Measurements from ENCODE around the gene OR2A5. TPM values are rescaled to one million over a fixed set of nuclear protein-coding genes. Genes with fewer than 3 reads are reported as not detected.

Gene OR2A5
- not detected for polyA plus RNA-seq (2013)

- Histone ChIP-seq H3K9me3 (ENCODE audit: control extremely low read depth in 1 of 5, control insufficient read depth in 4 of 5, insufficient read depth in 2 of 5, low read depth in 1 of 5, low read length in 4 of 5) (no peaks in the 10 kb centered on the region), H3K27ac (ENCODE audit: insufficient read depth in 1 of 2, low read depth in 1 of 2, low read length in 2 of 2, poor library complexity in 1 of 2, severe bottlenecking in 2 of 2) (no peak within 1 kb of the TSS), H3K27me3 (replicated peaks in 2 of 5; ENCODE audit: control insufficient read depth in 4 of 5, insufficient read depth in 5 of 5, low read length in 4 of 5) (no peaks in the 10 kb centered on the region), H3K4me1 (ENCODE audit: control extremely low read depth in 1 of 4, control insufficient read depth in 4 of 4, insufficient read depth in 4 of 4, low read length in 3 of 4) (no peaks in the 10 kb centered on the region), H3K36me3 (ENCODE audit: control insufficient read depth in 4 of 4, insufficient read depth in 4 of 4, low read length in 3 of 4) (no peaks in the 10 kb centered on the region), H3K4me3 (ENCODE audit: control insufficient read depth in 1 of 7, extremely low read depth in 1 of 7, insufficient read depth in 4 of 7, low read depth in 2 of 7, low read length in 6 of 7) (no peak within 1 kb of the TSS)
- 100% methylated on average over 1 of the region's 1 CpG for WGBS (ENCODE audit: insufficient coverage)
- DNase-seq = no peak
- POLR2A ChIA-PET = no interaction called here
- CTCF ChIA-PET = no interaction called here
Measured at GRCh38 chr7:144048648-144049047, at the start of gene OR2A5. Gene OR2A5 (plus strand): TSS chr7:144048948. CDS start chr7:144050402, 1,454 bp downstream.

- WGBS (ENCODE audit: insufficient coverage) = 96% methylated on average over 4 of the region's 4 CpGs
- CTCF ChIA-PET = no interaction called here
Measured at GRCh38 chr7:144000020-144000419, 48.7 kb upstream of the OR2A5 start, which contains the start of gene OR6B1. Gene OR6B1 (plus strand): TSS chr7:144000320. CDS start chr7:144003997, 3,677 bp downstream.

GRCh38 chr7:144001543-144001942 lies 47.2 kb upstream of the OR2A5 start:
- Histone ChIP-seq H3K4me3 (ENCODE audit: control insufficient read depth in 1 of 7, extremely low read depth in 1 of 7, insufficient read depth in 4 of 7, low read depth in 2 of 7, low read length in 6 of 7) (no peak overlapping the region), H3K27me3 (replicated peaks in 2 of 5; ENCODE audit: control insufficient read depth in 4 of 5, insufficient read depth in 5 of 5, low read length in 4 of 5) (no peaks in the 10 kb centered on the region), H3K36me3 (ENCODE audit: control insufficient read depth in 4 of 4, insufficient read depth in 4 of 4, low read length in 3 of 4) (no peaks in the 10 kb centered on the region), H3K9me3 (ENCODE audit: control extremely low read depth in 1 of 5, control insufficient read depth in 4 of 5, insufficient read depth in 2 of 5, low read depth in 1 of 5, low read length in 4 of 5) (no peaks in the 10 kb centered on the region), H3K27ac (ENCODE audit: insufficient read depth in 1 of 2, low read depth in 1 of 2, low read length in 2 of 2, poor library complexity in 1 of 2, severe bottlenecking in 2 of 2) (no peak overlapping the region), H3K4me1 (ENCODE audit: control extremely low read depth in 1 of 4, control insufficient read depth in 4 of 4, insufficient read depth in 4 of 4, low read length in 3 of 4) (no peaks in the 10 kb centered on the region)
- 92% methylated on average over 3 of the region's 3 CpGs for WGBS (ENCODE audit: insufficient coverage)
- CTCF ChIA-PET = no interaction called here
- POLR2A ChIA-PET = no interaction called here
- DNase-seq = no peak

More at GRCh38 chr7:144000020-144000419, 48.7 kb upstream of the OR2A5 start, which contains the start of gene OR6B1:
- DNase-seq = no peak
- POLR2A ChIA-PET = no interaction called here
- Histone ChIP-seq H3K27me3 (replicated peaks in 2 of 5; ENCODE audit: control insufficient read depth in 4 of 5, insufficient read depth in 5 of 5, low read length in 4 of 5) (no peaks in the 10 kb centered on the region), H3K27ac (ENCODE audit: insufficient read depth in 1 of 2, low read depth in 1 of 2, low read length in 2 of 2, poor library complexity in 1 of 2, severe bottlenecking in 2 of 2) (no peak within 1 kb of the TSS), H3K36me3 (ENCODE audit: control insufficient read depth in 4 of 4, insufficient read depth in 4 of 4, low read length in 3 of 4) (no peaks in the 10 kb centered on the region), H3K4me3 (ENCODE audit: control insufficient read depth in 1 of 7, extremely low read depth in 1 of 7, insufficient read depth in 4 of 7, low read depth in 2 of 7, low read length in 6 of 7) (no peak within 1 kb of the TSS), H3K9me3 (ENCODE audit: control extremely low read depth in 1 of 5, control insufficient read depth in 4 of 5, insufficient read depth in 2 of 5, low read depth in 1 of 5, low read length in 4 of 5) (no peaks in the 10 kb centered on the region), H3K4me1 (ENCODE audit: control extremely low read depth in 1 of 4, control insufficient read depth in 4 of 4, insufficient read depth in 4 of 4, low read length in 3 of 4) (no peaks in the 10 kb centered on the region)

GRCh38 chr7:144004703-144005102 lies 44.0 kb upstream of the OR2A5 start:
- no peaks in the 10 kb centered on the region for H3K4me1 ChIP-seq (ENCODE audit: control extremely low read depth in 1 of 4, control insufficient read depth in 4 of 4, insufficient read depth in 4 of 4, low read length in 3 of 4)
- H3K36me3 ChIP-seq (ENCODE audit: control insufficient read depth in 4 of 4, insufficient read depth in 4 of 4, low read length in 3 of 4) = no peaks in the 10 kb centered on the region
- POLR2A ChIA-PET = no interaction called here
- no peak overlapping the region for H3K27ac ChIP-seq (ENCODE audit: insufficient read depth in 1 of 2, low read depth in 1 of 2, low read length in 2 of 2, poor library complexity in 1 of 2, severe bottlenecking in 2 of 2)
- CTCF ChIA-PET = no interaction called here
- WGBS (ENCODE audit: insufficient coverage) = 95% methylated on average over 5 of the region's 5 CpGs
- no peaks in the 10 kb centered on the region for H3K27me3 ChIP-seq (replicated peaks in 2 of 5; ENCODE audit: control insufficient read depth in 4 of 5, insufficient read depth in 5 of 5, low read length in 4 of 5)
- H3K9me3 ChIP-seq (ENCODE audit: control extremely low read depth in 1 of 5, control insufficient read depth in 4 of 5, insufficient read depth in 2 of 5, low read depth in 1 of 5, low read length in 4 of 5) = peaks cover 0 to 10% (median 8%) of the 10 kb centered on the region in 5 experiments
- H3K4me3 ChIP-seq (ENCODE audit: control insufficient read depth in 1 of 7, extremely low read depth in 1 of 7, insufficient read depth in 4 of 7, low read depth in 2 of 7, low read length in 6 of 7) = no peak overlapping the region
- no peak for DNase-seq

GRCh38 chr7:144006029-144006691 lies 42.6 kb upstream of the OR2A5 start:
- no CpG with 5 or more reads among the region's 1 CpG for WGBS (ENCODE audit: insufficient coverage)
- H3K27me3 ChIP-seq (replicated peaks in 2 of 5; ENCODE audit: control insufficient read depth in 4 of 5, insufficient read depth in 5 of 5, low read length in 4 of 5) = no peaks in the 10 kb centered on the region
- H3K4me1 ChIP-seq (ENCODE audit: control extremely low read depth in 1 of 4, control insufficient read depth in 4 of 4, insufficient read depth in 4 of 4, low read length in 3 of 4) = no peaks in the 10 kb centered on the region
- H3K9me3 ChIP-seq (ENCODE audit: control extremely low read depth in 1 of 5, control insufficient read depth in 4 of 5, insufficient read depth in 2 of 5, low read depth in 1 of 5, low read length in 4 of 5) = peaks cover 0 to 15% (median 11%) of the 10 kb centered on the region in 5 experiments
- no peak overlapping the region for H3K27ac ChIP-seq (ENCODE audit: insufficient read depth in 1 of 2, low read depth in 1 of 2, low read length in 2 of 2, poor library complexity in 1 of 2, severe bottlenecking in 2 of 2)
- POLR2A ChIA-PET = no interaction called here
- H3K4me3 ChIP-seq (ENCODE audit: control insufficient read depth in 1 of 7, extremely low read depth in 1 of 7, insufficient read depth in 4 of 7, low read depth in 2 of 7, low read length in 6 of 7) = no peak overlapping the region
- H3K36me3 ChIP-seq (ENCODE audit: control insufficient read depth in 4 of 4, insufficient read depth in 4 of 4, low read length in 3 of 4) = no peaks in the 10 kb centered on the region
- CTCF ChIA-PET = no interaction called here
- DNase-seq = no peak

GRCh38 chr7:144006692-144007042 lies 42.1 kb upstream of the OR2A5 start:
- Histone ChIP-seq H3K9me3 (ENCODE audit: control extremely low read depth in 1 of 5, control insufficient read depth in 4 of 5, insufficient read depth in 2 of 5, low read depth in 1 of 5, low read length in 4 of 5) (peaks cover 0 to 15% (median 11%) of the 10 kb centered on the region in 5 experiments), H3K27me3 (replicated peaks in 2 of 5; ENCODE audit: control insufficient read depth in 4 of 5, insufficient read depth in 5 of 5, low read length in 4 of 5) (no peaks in the 10 kb centered on the region), H3K27ac (ENCODE audit: insufficient read depth in 1 of 2, low read depth in 1 of 2, low read length in 2 of 2, poor library complexity in 1 of 2, severe bottlenecking in 2 of 2) (no peak overlapping the region), H3K4me3 (ENCODE audit: control insufficient read depth in 1 of 7, extremely low read depth in 1 of 7, insufficient read depth in 4 of 7, low read depth in 2 of 7, low read length in 6 of 7) (no peak overlapping the region), H3K36me3 (ENCODE audit: control insufficient read depth in 4 of 4, insufficient read depth in 4 of 4, low read length in 3 of 4) (no peaks in the 10 kb centered on the region), H3K4me1 (ENCODE audit: control extremely low read depth in 1 of 4, control insufficient read depth in 4 of 4, insufficient read depth in 4 of 4, low read length in 3 of 4) (no peaks in the 10 kb centered on the region)
- no peak for DNase-seq
- ChIA-PET POLR2A (no interaction called here), CTCF (no interaction called here)
- no CpG with 5 or more reads among the region's 1 CpG for WGBS (ENCODE audit: insufficient coverage)

- WGBS (ENCODE audit: insufficient coverage) = 100% methylated on average over 2 of the region's 2 CpGs
- DNase-seq = no peak
- POLR2A ChIA-PET = no interaction called here
- Histone ChIP-seq H3K36me3 (ENCODE audit: control insufficient read depth in 4 of 4, insufficient read depth in 4 of 4, low read length in 3 of 4) (no peaks in the 10 kb centered on the region), H3K9me3 (ENCODE audit: control extremely low read depth in 1 of 5, control insufficient read depth in 4 of 5, insufficient read depth in 2 of 5, low read depth in 1 of 5, low read length in 4 of 5) (peaks cover 1 to 15% (median 11%) of the 10 kb centered on the region in 5 experiments), H3K27ac (ENCODE audit: insufficient read depth in 1 of 2, low read depth in 1 of 2, low read length in 2 of 2, poor library complexity in 1 of 2, severe bottlenecking in 2 of 2) (no peak overlapping the region), H3K4me1 (ENCODE audit: control extremely low read depth in 1 of 4, control insufficient read depth in 4 of 4, insufficient read depth in 4 of 4, low read length in 3 of 4) (no peaks in the 10 kb centered on the region), H3K27me3 (replicated peaks in 2 of 5; ENCODE audit: control insufficient read depth in 4 of 5, insufficient read depth in 5 of 5, low read length in 4 of 5) (no peaks in the 10 kb centered on the region), H3K4me3 (ENCODE audit: control insufficient read depth in 1 of 7, extremely low read depth in 1 of 7, insufficient read depth in 4 of 7, low read depth in 2 of 7, low read length in 6 of 7) (no peak overlapping the region)
- CTCF ChIA-PET = no interaction called here
Measured at GRCh38 chr7:144009361-144009760, 39.4 kb upstream of the OR2A5 start.
